IMR-90 (cell line): ENCODE results near the gene HSH2D. TPM values are rescaled to one million over a fixed set of nuclear protein-coding genes. Genes with fewer than 3 reads are reported as not detected.

Experiments
- ATAC-seq: fragments of 200-7000 bp; cut with Tn5 transposase; 2 replicates; pipeline ENCODE4 v1.9.1; 2020; ENCODE audit warnings: low read depth, mild to moderate bottlenecking, moderate library complexity
- BruUV-seq: library from RNA; stranded (reverse); fragments of 400-500 nt; replicated peaks from 2 replicates; lab custom pipeline; 2021; lab: Mats Ljungman, UMichigan
- CTCF ChIA-PET: fragments of 300-600 bp; formaldehyde crosslinking; extraction: SDS; loops from one replicate; lab custom pipeline; 2021; ENCODE audit warnings: antibody characterized with exemption; lab: Yijun Ruan, JAX
- POLR2A ChIA-PET: fragments of 300-600 bp; sonication (Branson Sonifier 250); formaldehyde crosslinking; loops from one replicate; lab custom pipeline; 2022; ENCODE audit warnings: antibody characterized with exemption; ENCODE audit not compliant: unreplicated experiment; lab: Charles Lee
- DNase-seq: peaks from one replicate; pipeline ENCODE4 v3.0.0; 2013
- H2AFZ ChIP-seq: replicated peaks from 2 replicates; pipeline ENCODE3; 2013; ENCODE audit warnings: low read length, mild to moderate bottlenecking; ENCODE audit not compliant: poor library complexity
- H2AK5ac ChIP-seq: 2 replicates; pipeline ENCODE4 v1.6.1; 2013; ENCODE audit warnings: low read depth, low read length, inconsistent platforms
- H2AK9ac ChIP-seq: replicated peaks from 2 replicates; pipeline ENCODE3; 2013; ENCODE audit warnings: mild to moderate bottlenecking, low read depth, low read length, moderate library complexity; ENCODE audit not compliant: poor library complexity
- H2BK120ac ChIP-seq: 2 replicates; pipeline ENCODE4 v1.6.1; 2013; ENCODE audit warnings: low read depth, low read length, inconsistent platforms
- H2BK15ac ChIP-seq: 3 replicates; pipeline ENCODE4 v1.6.1; 2013; ENCODE audit warnings: low read depth, low read length, inconsistent platforms
- H2BK20ac ChIP-seq: 2 replicates; pipeline ENCODE4 v1.6.1; 2013; ENCODE audit warnings: low read depth, mild to moderate bottlenecking, inconsistent platforms, low read length, moderate library complexity
- H2BK5ac ChIP-seq: 2 replicates; pipeline ENCODE4 v1.6.1; 2013; ENCODE audit warnings: mild to moderate bottlenecking, low read depth, low read length, inconsistent platforms; ENCODE audit not compliant: poor library complexity, severe bottlenecking
- H3K14ac ChIP-seq: replicated peaks from 2 replicates; pipeline ENCODE4 v1.6.1; 2013; ENCODE audit warnings: low read depth, low read length, inconsistent platforms
- H3K18ac ChIP-seq: 2 replicates; pipeline ENCODE4 v1.6.1; 2013; ENCODE audit warnings: low read depth, low read length, control low read depth
- H3K23ac ChIP-seq: 2 replicates; pipeline ENCODE4 v1.6.1; 2013; ENCODE audit warnings: low read depth, low read length, inconsistent platforms
- H3K27ac ChIP-seq: 2 replicates; pipeline ENCODE4 v1.5.1; 2013; ENCODE audit warnings: mild to moderate bottlenecking, control low read depth, low read length; ENCODE audit not compliant: insufficient read depth
- H3K27me3 ChIP-seq: 2 replicates; pipeline ENCODE4 v1.6.1; 2013; ENCODE audit warnings: low read length; ENCODE audit not compliant: control insufficient read depth, insufficient read depth
- H3K36me3 ChIP-seq: 2 replicates; pipeline ENCODE4 v1.6.1; 2013; ENCODE audit warnings: low read length, mixed read lengths; ENCODE audit not compliant: control insufficient read depth, insufficient read depth
- H3K4ac ChIP-seq: 2 replicates; pipeline ENCODE4 v1.6.1; 2013; ENCODE audit warnings: low read depth, low read length, inconsistent platforms
- H3K4me1 ChIP-seq: 2 replicates; pipeline ENCODE4 v1.6.1; 2013; ENCODE audit warnings: low read length, mixed read lengths; ENCODE audit not compliant: control insufficient read depth, insufficient read depth
- H3K4me2 ChIP-seq: 2 replicates; pipeline ENCODE4 v1.6.1; 2013; ENCODE audit warnings: low read depth, mild to moderate bottlenecking, control low read depth, low read length, moderate library complexity
- H3K4me3 ChIP-seq: 2 replicates; pipeline ENCODE4 v1.5.1; 2013; ENCODE audit warnings: low read depth, mild to moderate bottlenecking, control low read depth, low read length, moderate library complexity; ENCODE audit not compliant: insufficient read depth
- H3K56ac ChIP-seq: 2 replicates; pipeline ENCODE4 v1.6.1; 2013; ENCODE audit warnings: low read length, inconsistent platforms; ENCODE audit not compliant: insufficient read depth; ENCODE audit errors: extremely low read depth
- H3K79me1 ChIP-seq, 2 experiments: 2 replicates each; pipeline ENCODE4 v1.6.1; 2013; ENCODE audit warnings: low read length in 2 of 2, inconsistent platforms in 1 of 2, low read depth in 1 of 2
- H3K9ac ChIP-seq: 2 replicates; pipeline ENCODE4 v1.6.1; 2013; ENCODE audit warnings: low read depth, low read length, control low read depth
- H3K9me1 ChIP-seq: 2 replicates; pipeline ENCODE4 v1.6.1; 2013; ENCODE audit warnings: low read length, inconsistent platforms; ENCODE audit not compliant: insufficient read depth
- H3K9me3 ChIP-seq: 2 replicates; pipeline ENCODE4 v1.6.1; 2013; ENCODE audit warnings: low read length; ENCODE audit not compliant: control insufficient read depth, insufficient read depth
- H4K20me1 ChIP-seq: 2 replicates; pipeline ENCODE4 v1.6.1; 2013; ENCODE audit warnings: low read length, inconsistent platforms; ENCODE audit not compliant: insufficient read depth
- H4K5ac ChIP-seq: 2 replicates; pipeline ENCODE4 v1.6.1; 2013; ENCODE audit warnings: mild to moderate bottlenecking, low read depth, low read length, control low read depth
- H4K8ac ChIP-seq, 2 experiments: 2 replicates each; pipeline ENCODE4 v1.6.1; 2013; ENCODE audit warnings: low read depth in 2 of 2, low read length in 2 of 2, control low read depth in 1 of 2, inconsistent platforms in 1 of 2
- H4K91ac ChIP-seq: 2 replicates; pipeline ENCODE4 v1.6.1; 2013; ENCODE audit warnings: low read depth, low read length, inconsistent platforms; ENCODE audit not compliant: insufficient read depth
- CHD1 ChIP-seq: IDR thresholded peaks from 2 replicates; pipeline ENCODE4 v1.6.1; 2012; ENCODE audit warnings: low read depth, low read length, improper control_type of control experiment
- FOS ChIP-seq: fragments of 150-350 bp; IDR thresholded peaks from 2 replicates; pipeline ENCODE4 v1.6.1; 2016; ENCODE audit warnings: low read depth, low read length
- MXI1 ChIP-seq: IDR thresholded peaks from 2 replicates; pipeline ENCODE4 v1.6.1; 2012; ENCODE audit warnings: low read depth, mild to moderate bottlenecking, low read length, moderate library complexity, borderline replicate concordance
- NFE2L2 ChIP-seq: fragments of 150-350 bp; IDR thresholded peaks from 2 replicates; pipeline ENCODE4 v1.6.1; 2016; ENCODE audit warnings: low read depth, mild to moderate bottlenecking, low read length
- POLR2A ChIP-seq: IDR thresholded peaks from 2 replicates; pipeline ENCODE4 v1.6.1; 2012; ENCODE audit warnings: mild to moderate bottlenecking, low read depth, low read length
- RCOR1 ChIP-seq: IDR thresholded peaks from 2 replicates; pipeline ENCODE4 v1.6.1; 2012; ENCODE audit warnings: mild to moderate bottlenecking, low read length, improper control_type of control experiment; ENCODE audit not compliant: insufficient replicate concordance
- RFX5 ChIP-seq: IDR thresholded peaks from 2 replicates; pipeline ENCODE4 v1.8.0; 2012; ENCODE audit warnings: low read depth, mild to moderate bottlenecking, low read length, moderate library complexity
- WGBS, 2 experiments: methylation state at CpG; one replicate each; pipeline versions ENCODE4 v1.1.5 to v1.1.7; 2013; ENCODE audit warnings: missing lambda C conversion rate in 2 of 2; ENCODE audit not compliant: insufficient read length in 1 of 2; ENCODE audit errors: extremely low coverage in 2 of 2; 5-methylcytosine and 5-hydroxymethylcytosine counted together
- dilution Hi-C: fragments of 300-500 bp; cut with HindIII; formaldehyde crosslinking; loops from one replicate; pipeline ENCODE4 v1.14.3; 2018; ENCODE audit warnings: low sequenced_read_pairs; ENCODE audit not compliant: unreplicated experiment
- in situ Hi-C: fragments of 300-500 bp; cut with MboI; formaldehyde crosslinking; loops from 3 replicates; pipeline ENCODE4 v1.14.3; 2019; ENCODE audit warnings: low sequenced_read_pairs, inconsistent platforms, mixed read lengths
- intact Hi-C: fragments of 100-400 bp; cut with micrococcal nuclease; formaldehyde crosslinking; loops from 2 replicates; pipeline ENCODE4 v1.10.0; 2022
- polyA plus RNA-seq, 3 experiments: library from polyadenylated mRNA; depleted of rRNA; stranded (reverse); fragments of >200 nt; gene quantifications; 2 replicates each; pipeline ENCODE4 v1.2.3, GENCODE V29; 2012; ENCODE audit warnings: low replicate concordance in 1 of 3
- total RNA-seq: library from RNA; depleted of rRNA; stranded (reverse); fragments of >200 nt; gene quantifications from 2 replicates; pipeline ENCODE4 v1.2.3, GENCODE V29; 2012
- TF ChIP-seq, protein P1 (sequence below): fragments of 150-350 bp; IDR thresholded peaks from 2 replicates; pipeline ENCODE4 v1.6.1; 2017; ENCODE audit warnings: mild to moderate bottlenecking, antibody characterized with exemption, low read length, low read depth

Gene HSH2D
- total and polyA plus RNA-seq, 2 of the 4 experiments (the other 2 are of a cell fraction), result not detected

DNA sequence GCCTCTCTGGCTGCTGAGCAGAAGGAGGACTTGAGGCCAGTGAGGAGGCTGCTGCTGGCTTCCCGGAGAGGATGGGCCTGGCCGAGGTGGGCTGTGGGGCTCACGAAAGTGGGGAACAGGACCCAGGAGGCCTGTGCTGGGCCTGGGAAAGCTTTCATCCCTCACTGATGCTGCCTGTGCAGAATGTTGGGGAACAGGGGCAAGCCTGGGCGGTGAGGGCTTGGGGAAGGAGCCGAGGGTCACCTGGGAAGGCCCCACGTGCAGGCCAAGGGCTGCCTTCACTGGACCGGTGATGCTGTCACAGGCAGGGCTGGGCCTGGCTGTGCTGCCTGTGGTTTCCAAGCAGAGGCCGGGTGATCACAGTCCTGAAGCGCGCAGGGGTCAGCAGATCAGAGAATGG, 63.6 kb downstream of the HSH2D start:
- in situ Hi-C loops (no loop called here), intact Hi-C loops (no loop called here), dilution Hi-C loops (no loop called here)
- Histone ChIP-seq H3K23ac (no peak overlapping the region), H3K36me3 (peaks cover 75% of the 10 kb centered on the region), H3K27me3 (no peaks in the 10 kb centered on the region), H3K27ac (no peak overlapping the region), H3K14ac (no peak overlapping the region), H4K8ac (no peak overlapping the region), H3K18ac (no peak overlapping the region), H2AFZ (no peak overlapping the region), H3K4me2 (no peak overlapping the region), H3K9ac (no peak overlapping the region), H2BK5ac (no peak overlapping the region), H2BK20ac (no peak overlapping the region), H4K5ac (no peak overlapping the region), H3K4me3 (no peak overlapping the region), H2AK9ac (peak overlapping the region; percentile 37), H3K9me1 (0 out of 2 replicates have a peak, but pooled peaks cover 3% of the 10 kb centered on the region), H3K4ac (no peak overlapping the region), H2AK5ac (no peak overlapping the region), H4K20me1 (peaks cover 17% of the 10 kb centered on the region), H3K56ac (no peak overlapping the region), H3K4me1 (0 out of 2 replicates have a peak, but pooled peaks cover 2% of the 10 kb centered on the region), H2BK15ac (no peak overlapping the region), H3K79me1 (peaks cover 53 to 68% of the 10 kb centered on the region in 2 experiments), H4K91ac (no peak overlapping the region), H3K9me3 (no peaks in the 10 kb centered on the region), H2BK120ac (no peak overlapping the region)
- BruUV-seq, result no TSS peak
- WGBS, 2 experiments, result no CpG with 5 or more reads among the region's 10 CpGs
- POLR2A ChIA-PET, result no interaction called here
- no peak for ATAC-seq
- CTCF ChIA-PET, result no interaction called here
- DNase-seq, result no peak
- TF ChIP-seq RCOR1 (no peak), NFE2L2 (no peak), FOS (no peak), POLR2A (no peak), CHD1 (no peak), RFX5 (no peak), MXI1 (no peak)
- TF ChIP-seq, protein P1, sequence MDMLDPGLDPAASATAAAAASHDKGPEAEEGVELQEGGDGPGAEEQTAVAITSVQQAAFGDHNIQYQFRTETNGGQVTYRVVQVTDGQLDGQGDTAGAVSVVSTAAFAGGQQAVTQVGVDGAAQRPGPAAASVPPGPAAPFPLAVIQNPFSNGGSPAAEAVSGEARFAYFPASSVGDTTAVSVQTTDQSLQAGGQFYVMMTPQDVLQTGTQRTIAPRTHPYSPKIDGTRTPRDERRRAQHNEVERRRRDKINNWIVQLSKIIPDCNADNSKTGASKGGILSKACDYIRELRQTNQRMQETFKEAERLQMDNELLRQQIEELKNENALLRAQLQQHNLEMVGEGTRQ, result no peak
